Activated CD8-positive, alpha-beta memory T cell treated with anti-CD3 and anti-CD28 coated beads for 36 hours (primary cell): ENCODE results near the gene NR2C2. TPM values are rescaled to one million over a fixed set of nuclear protein-coding genes. Genes with fewer than 3 reads are reported as not detected.
"Not testable (repeated sequence)": the region's sequence is repeated elsewhere in the genome, so short reads cannot be mapped to it uniquely, and the experiment has no call there.

Source experiments
- CTCF ChIA-PET: fragments of 350-600 bp; sonication (Branson Sonifier 250); formaldehyde crosslinking; loops from one replicate; lab custom pipeline; 2021; ENCODE audit warnings: antibody characterized with exemption; lab: Charles Lee
- POLR2A ChIA-PET: fragments of 350-600 bp; sonication (Branson Sonifier 250); formaldehyde crosslinking; loops from one replicate; lab custom pipeline; 2021; ENCODE audit warnings: antibody characterized with exemption; lab: Charles Lee
- total RNA-seq, 2 experiments: library from RNA; stranded (reverse); gene quantifications; one replicate each; pipeline ENCODE4 v1.2.3, GENCODE V29; 2021

NR2C2 gene
- total RNA-seq, 2 experiments from 2014 or later: 44.3 to 45.2 TPM

DNA sequence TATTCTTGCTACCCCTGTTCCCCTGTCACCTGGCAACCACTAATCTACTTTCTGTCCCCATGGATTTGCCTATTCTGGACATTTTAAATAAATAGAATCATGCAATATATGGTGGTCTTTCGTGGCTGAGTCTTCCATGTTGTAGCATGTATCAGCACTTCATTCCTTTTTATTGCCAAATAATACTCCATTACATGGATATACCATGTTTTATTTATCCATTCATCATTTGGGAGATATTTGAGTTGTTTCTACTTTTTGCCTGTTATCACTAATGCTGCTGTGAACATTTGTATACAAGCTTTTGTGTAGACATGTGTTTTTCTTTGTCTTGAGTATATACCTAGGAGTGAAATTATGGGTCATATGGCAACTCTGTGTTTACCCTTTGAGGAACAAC lies 50.6 kb downstream of the NR2C2 start:
- ChIA-PET POLR2A (no interaction called here), CTCF (no interaction called here)

DNA sequence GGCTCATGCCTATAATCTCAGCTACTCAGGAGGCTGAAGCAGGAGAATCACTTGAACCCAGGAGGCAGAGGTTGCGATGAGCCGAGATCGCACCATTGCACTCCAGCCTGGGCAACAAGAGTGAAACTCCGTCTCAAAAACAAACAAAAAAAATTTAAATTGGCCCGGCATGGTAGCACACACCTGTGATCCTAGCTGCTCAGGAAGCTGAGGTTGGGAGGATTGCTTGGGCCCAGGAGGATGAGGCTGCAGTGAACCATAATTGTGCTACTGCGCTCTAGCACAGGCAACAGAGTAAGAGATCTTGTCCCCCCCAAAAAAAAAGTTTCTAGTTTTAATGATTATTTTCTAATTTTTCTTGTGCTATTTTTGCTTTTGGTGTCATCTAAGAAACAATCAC lies 51.8 kb downstream of the NR2C2 start:
- POLR2A ChIA-PET, CTCF ChIA-PET: not testable (repeated sequence)

DNA sequence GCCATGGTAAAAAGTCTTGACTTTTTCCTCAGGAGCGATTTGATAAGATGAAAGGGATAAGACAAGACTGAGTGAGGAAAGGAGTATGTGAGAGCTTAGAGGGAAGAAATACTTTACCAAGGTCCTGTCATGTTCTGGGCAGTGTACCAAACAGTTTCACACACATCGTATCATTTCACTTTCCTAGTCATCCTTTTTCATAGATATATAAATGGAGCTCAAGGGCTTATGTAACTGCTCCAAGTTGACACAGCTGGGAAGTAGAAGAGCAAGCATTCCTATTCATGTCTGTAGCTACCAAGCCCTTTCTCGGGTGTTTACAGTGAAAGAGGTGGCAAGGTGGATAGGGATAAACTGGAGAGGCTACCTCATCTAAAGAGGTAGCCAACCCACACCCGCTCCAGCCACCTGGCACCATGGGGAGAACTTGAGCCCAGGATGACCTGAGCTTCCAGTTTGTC lies 60.3 kb downstream of the NR2C2 start:
- ChIA-PET POLR2A (interaction anchor here (0.6 kb wide), 1 partner anchor 302 kb away, joined by 4 read pairs; no protein-coding TSS in a partner anchor), CTCF (no interaction called here)

DNA sequence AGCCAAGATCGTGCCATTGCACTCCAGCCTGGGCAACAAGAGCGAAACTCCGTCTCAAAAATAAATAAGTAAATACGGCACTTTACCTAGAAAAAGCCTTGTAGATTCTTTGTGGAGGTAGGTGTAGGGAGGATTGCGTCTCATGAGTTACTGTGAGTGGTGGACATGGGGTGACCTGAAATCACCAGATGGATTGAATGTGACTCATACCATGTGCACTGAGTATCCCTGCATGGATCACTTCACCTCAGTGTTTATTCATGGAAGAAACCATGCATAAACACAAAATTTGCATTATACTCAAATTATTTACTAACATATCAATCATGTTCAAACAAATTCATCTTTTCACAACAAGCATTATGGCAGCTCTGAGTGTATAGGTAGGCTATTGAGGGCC lies 61.8 kb downstream of the NR2C2 start:
- ChIA-PET POLR2A (no interaction called here), CTCF (no interaction called here)

DNA sequence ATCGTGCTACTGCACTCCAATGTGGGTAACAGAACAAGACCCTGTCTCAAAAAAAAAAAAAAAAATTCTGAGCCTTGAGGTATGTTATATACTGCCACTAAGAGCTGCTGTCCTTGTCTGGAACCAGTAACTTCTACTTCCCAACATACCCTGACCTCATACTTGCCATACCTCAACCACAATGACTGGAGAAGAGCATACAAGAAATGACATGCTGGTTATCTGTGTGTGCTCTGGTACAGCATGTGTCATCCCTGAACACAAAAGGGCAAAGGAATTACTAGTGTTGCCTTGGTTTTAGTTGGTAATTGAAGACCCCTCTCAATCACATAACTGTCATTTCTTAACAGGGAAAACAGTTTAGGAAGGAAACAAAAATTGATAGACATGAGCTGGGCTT lies 63.3 kb downstream of the NR2C2 start:
- CTCF ChIA-PET: interaction anchor here (0.6 to 1.2 kb wide), 2 partner anchors 9 to 21 kb away, joined by 3 read pairs; no protein-coding TSS in a partner anchor
- POLR2A ChIA-PET: interaction anchor here (0.6 kb wide), 1 partner anchor 16 kb away, joined by 6 read pairs; no protein-coding TSS in a partner anchor

DNA sequence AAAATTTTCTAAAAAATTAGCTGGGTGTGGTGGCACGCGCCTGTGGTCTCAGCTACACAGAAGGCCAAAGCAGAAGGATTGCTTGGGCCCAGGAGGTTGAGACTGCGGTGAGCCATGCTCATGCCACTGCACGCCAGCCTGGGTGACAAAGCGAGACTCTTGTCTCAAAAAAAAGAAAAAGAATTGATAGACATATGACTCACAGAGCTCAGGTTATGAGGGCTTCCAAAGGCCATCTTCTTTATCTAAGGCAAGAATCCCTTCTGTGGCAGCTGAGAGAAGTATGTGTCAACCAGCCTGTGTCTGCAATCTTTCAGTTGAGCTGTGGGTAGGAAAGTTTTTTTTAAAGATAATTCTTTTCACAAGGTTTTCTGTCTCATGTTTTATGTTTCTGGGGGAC lies 63.8 kb downstream of the NR2C2 start:
- POLR2A ChIA-PET: interaction anchor here (0.6 kb wide), 1 partner anchor 16 kb away, joined by 6 read pairs; no protein-coding TSS in a partner anchor
- CTCF ChIA-PET: interaction anchor here (0.6 to 1.2 kb wide), 2 partner anchors 9 to 22 kb away, joined by 3 read pairs; no protein-coding TSS in a partner anchor

DNA sequence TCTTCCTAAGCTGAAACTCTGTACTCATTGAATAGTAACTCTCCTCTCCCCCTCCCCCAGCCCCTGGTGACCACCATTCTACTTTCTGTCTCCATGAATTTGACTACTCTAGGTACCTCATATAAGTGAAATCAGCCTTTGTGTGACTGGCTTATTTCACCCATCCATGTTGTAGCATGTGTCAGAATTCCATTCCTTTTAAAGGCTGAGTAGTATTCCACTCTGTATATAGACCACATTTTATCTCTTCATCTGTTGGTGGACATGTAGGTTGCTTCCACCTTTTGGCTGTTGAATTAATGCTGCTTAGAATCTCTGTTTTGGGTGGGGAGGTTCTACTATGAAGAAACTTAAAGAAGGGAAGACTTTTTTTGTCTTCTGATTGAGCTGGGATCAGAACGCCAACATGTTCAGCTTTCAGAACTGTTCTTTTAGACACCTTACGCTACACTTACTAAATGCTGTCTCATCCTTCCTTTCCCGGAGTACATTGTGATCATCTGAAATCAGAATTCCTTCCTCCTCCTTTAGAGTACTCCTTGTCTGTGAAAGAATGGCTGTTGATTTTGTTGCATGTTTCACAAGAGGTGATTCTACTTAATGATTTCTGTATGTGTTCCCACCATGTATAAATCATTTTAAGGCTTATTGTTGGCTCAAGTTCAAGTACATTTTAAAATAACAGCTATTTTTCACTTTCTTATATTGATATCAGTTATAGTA lies 67.4 kb downstream of the NR2C2 start:
- ChIA-PET CTCF (no interaction called here), POLR2A (no interaction called here)

DNA sequence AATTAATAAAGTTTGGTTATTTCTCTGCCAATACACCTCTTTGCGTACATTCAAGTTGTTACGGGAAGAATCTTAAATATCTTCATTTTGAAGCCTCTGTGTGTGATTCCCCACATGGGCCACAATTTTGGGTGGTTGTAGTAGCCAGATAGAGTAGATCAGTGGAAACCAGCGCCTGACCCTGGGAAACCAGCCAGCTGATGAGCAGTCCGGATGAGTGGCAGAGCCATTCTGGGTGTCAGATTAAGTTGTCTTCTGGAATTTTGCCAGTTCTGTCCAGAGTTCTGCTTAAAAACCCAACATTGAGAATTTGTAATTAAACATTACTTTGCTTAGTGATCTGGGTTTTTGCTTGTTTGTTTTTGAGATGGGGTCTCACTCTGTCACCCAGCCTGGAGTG lies 68.1 kb downstream of the NR2C2 start:
- ChIA-PET CTCF (no interaction called here), POLR2A (no interaction called here)

DNA sequence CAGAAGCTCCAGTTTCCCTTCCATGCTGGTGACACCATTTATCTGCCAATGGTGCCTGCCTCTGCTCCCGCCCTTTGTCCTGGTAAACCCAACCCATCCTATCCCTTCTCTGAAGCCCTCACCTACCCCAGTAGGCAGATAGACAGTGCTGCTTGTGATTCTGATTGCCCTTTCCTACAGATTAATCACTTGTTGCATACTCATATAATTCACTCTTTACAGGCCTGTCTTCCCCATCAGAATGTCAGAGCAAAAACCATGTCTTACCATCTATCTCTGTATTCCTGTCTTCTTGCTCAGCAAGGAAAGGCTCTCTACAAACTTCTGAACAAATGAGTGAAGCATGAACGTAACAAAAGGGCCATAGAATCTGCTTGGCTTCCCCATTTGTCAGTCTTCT lies 69.8 kb downstream of the NR2C2 start:
- ChIA-PET POLR2A (no interaction called here), CTCF (interaction anchor here (0.6 kb wide), 1 partner anchor 96 kb away, joined by 3 read pairs; no protein-coding TSS in a partner anchor)

DNA sequence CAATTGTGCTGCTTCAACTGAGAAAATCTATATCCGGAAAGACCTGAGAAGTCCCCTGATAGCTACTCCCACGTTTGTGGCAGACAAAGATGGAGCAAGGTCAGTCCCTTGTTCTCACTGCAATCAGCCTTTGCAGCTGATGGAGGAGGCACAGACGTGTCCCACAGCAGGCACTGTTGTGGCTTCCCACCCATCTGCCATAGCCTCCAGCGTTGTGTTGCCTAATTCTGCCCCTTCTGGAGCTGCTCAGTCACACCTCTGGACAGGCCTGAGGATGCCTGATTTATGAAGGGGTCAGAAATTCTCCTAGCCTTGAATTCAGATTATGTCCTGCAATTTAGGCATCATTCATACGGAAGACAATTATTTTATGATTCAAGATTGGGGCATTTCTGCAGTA lies 75.9 kb downstream of the NR2C2 start:
- ChIA-PET POLR2A (no interaction called here), CTCF (interaction anchor here (1.2 kb wide), 1 partner anchor 86 kb away, joined by 3 read pairs; no protein-coding TSS in a partner anchor)

DNA sequence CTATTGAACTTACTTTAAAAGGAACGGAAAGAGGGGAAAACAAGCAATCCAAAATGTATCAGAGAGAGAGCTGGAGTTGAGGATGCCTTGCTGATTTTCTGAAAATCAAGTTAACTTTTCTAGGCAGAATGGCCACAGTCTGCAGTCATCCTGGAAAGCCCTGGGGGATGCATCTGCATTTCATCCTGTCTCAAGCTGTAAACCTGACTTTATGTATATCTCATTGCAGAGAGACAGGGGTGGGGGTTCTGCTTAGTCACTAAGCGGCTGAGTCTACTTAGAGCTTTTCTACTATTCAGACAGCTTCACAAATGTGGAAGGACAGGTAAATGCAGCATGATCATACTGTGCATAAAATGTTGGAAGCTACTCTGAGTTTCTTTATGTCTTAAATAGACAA lies 76.3 kb downstream of the NR2C2 start:
- ChIA-PET CTCF (no interaction called here), POLR2A (no interaction called here)

DNA sequence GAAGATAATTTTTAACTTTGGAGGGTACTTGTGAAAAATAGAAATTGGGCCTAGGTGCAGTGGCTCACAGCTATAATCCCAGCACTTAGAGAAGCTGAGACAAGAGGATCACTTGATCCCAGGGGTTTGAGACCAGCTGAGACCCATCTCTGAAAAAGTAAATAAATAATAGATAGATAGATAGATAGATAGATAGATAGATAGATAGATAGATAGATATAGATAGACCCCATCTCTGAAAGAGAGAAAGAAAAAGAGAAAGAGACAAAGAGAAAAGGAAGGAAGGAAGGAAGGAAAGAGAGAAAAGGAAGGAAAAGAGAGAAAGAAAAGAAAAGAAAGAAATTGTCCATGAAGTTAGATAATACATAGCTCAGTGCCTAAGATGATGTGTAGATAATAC lies 82.2 kb downstream of the NR2C2 start:
- ChIA-PET POLR2A (no interaction called here), CTCF (no interaction called here)

DNA sequence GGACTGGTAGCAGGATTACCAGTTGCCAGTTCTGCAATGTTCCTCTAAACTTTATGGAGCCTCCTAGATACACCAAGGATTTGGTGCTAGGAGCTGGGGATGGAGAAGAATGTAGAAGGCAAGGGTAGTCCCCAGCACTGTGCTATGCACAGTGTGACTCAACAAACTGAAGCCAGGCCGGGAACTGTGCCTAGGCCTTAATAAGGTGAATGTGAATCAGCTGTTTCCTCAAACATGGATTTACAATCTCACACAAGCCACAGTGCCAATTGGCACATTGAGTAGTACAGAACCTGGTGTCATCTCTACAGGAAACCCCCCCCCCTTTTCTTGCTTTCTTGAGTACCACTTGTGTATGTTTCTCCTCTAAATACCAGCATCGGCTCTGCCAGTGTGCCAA lies 85.3 kb downstream of the NR2C2 start:
- ChIA-PET CTCF (interaction anchor here (0.6 to 1.2 kb wide), 2 partner anchors 9 to 26 kb away, joined by 3 to 4 read pairs; no protein-coding TSS in a partner anchor), POLR2A (no interaction called here)

DNA sequence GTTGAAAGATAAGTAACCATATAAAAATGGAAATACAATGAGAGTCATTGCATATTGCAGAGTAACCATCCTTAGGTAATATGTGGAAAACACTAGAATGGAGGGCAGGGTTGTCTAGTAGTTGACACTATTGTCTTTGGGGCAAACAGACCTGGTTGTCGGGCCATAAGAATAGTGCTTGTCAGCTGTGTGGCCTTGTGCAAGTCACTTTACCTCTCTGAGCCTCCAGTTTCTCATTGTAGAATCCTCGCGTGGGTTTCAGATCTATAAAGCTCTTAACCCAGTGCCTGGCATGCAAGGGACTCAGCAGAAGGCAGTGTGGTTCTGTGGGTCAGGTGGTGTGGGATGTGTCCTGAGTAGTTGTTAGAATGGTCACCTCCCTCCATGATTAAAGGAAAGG lies 85.7 kb downstream of the NR2C2 start:
- ChIA-PET POLR2A (no interaction called here), CTCF (interaction anchor here (0.6 to 1.2 kb wide), 2 partner anchors 9 to 339 kb away, joined by 3 to 4 read pairs; no protein-coding TSS in a partner anchor)

DNA sequence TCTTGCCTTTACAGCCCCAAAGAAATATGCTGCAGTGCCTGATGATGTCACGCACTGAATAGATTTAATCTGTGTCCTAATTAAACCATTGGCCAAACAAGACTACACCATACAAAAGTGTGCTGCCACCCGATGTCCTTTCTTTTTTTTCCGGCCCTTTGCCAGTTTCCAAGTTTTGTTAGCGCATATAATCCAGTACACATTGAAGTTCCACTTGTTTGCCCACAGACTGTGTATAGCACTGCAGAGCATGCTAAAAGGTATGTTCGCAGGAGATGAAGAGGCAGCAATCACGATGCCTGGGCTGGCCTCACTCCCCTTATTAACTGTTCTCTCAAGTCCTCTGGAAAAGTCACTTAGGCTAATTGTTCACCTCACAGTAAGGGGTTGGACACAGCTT lies 90.9 kb downstream of the NR2C2 start:
- ChIA-PET CTCF (interaction anchor here (1.2 kb wide), 1 partner anchor 12 kb away, joined by 3 read pairs; no protein-coding TSS in a partner anchor), POLR2A (no interaction called here)

DNA sequence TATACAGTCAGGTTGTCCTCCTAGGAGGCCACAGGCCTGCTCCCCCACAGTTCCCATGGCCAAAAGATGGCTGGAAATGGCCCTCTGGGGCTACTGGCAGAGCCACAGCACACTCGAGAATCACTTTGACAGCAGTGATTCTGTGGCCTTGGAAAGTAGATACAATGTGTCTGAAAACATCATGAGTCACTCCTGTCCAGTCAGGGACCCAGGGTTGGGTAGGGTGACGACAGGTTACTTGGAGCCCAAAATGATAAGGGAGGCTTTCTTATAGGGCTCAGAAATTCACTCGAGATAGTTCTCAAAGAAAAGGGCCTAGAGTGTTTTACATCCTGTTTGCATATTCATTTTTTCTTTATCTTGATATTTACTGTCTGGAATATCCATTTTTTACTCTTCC lies 93.5 kb downstream of the NR2C2 start:
- CTCF ChIA-PET: no interaction called here
- POLR2A ChIA-PET: no interaction called here

DNA sequence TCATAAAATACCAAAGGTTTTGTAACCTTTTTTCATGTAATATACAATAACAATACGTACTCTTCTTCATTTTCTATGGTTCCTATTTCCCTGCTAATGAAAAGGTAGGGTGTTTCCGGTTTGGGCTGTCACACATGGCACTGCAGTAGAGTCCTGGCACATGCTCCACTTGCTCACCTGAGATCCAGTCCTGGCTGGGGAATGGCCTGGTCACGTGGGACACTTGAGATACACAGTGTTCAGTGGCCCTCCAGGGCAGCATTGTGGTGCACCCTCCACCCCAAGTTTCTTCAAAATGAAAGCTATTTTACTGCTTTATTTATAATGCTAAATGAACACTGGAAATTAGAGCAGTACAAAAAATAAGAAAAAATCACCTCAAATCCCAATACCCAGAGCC lies 94.6 kb downstream of the NR2C2 start:
- CTCF ChIA-PET: interaction anchor here (1.0 kb wide), 1 partner anchor 10 kb away, joined by 3 read pairs; no protein-coding TSS in a partner anchor
- POLR2A ChIA-PET: no interaction called here

DNA sequence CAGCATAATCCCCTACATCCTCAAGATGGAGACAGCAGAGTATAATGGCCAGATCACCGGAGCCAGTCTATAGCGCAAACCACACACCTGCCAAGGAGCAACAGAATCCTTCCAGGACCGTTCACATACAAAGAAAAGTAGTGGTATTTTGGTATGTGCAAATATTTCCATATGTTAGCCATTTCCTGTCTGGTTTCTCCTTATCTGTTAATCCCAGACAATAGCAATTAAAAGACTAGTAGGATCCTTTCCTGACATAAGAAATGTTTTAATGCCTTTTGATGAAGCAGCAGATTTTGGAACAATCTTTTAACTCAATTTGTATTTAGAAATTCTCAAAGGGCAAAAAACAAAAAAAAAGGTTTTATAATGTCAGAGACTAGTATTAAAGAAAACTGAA lies 95.6 kb downstream of the NR2C2 start:
- POLR2A ChIA-PET: no interaction called here

DNA sequence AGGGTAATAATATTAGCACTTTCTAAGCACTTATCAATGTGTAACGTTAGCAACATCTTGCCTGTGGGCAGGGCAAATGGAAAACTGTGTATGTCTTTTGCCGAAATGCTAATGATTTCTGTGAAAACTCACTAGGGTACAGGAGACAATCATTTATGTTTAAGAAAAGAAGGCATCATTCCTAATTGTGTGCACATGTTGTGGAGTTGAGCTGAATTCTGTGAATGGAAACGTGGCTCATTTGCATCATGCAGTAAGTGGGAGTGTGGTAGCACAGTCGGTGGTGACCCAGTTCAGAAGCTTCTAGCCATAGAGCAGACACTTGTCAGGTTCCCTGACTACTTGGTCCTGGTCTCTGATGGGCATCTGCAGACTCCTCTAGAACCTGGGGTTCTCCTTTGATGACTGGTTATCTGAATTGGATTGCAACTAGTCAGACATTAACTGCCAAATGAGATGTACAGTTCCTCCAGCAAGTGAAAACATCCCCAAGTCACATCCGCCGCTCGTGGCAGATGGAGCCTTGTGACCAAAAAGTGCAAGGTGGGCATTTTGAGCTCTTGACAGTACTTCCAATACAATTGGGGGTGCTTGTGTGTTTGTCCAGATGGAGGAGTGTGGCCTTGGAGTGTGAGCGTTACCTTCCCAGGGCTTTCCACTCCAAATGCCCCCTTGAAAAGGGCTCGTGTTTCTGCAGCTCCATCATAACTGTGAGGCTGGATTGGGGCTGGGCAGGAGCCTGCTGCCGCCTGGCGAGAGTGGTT lies 96.2 kb downstream of the NR2C2 start:
- ChIA-PET POLR2A (interaction anchor here (1.0 kb wide), 1 partner anchor 9 kb away, joined by 3 read pairs; no protein-coding TSS in a partner anchor), CTCF (no interaction called here)

More for the DNA sequence above, 95.6 kb downstream of the NR2C2 start:
- CTCF ChIA-PET: no interaction called here

DNA sequence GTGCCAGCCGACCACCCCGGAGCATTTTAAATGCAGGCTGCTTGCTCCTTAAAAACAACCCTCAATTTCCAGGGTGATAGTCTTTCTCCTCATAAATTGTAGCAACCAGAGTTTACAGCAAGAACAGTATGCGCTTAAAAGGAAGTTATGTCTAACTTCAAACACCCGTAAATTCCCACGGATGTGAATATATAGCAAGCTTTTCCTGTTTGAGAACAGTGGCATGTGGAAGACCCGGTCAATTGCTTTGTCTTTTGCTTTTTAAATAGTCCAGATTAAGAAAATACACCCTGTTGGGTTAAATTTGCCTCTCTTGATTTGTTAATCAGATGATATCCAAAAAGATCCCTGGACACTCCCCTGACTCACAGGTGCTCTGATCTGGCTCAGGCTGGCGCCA lies 96.9 kb downstream of the NR2C2 start:
- ChIA-PET POLR2A (interaction anchor here (1.0 kb wide), 1 partner anchor 8 kb away, joined by 3 read pairs; no protein-coding TSS in a partner anchor), CTCF (no interaction called here)
